Measurements from ENCODE around the gene ANAPC5. TPM values are rescaled to one million over a fixed set of nuclear protein-coding genes. Genes with fewer than 3 reads are reported as not detected.
"Not testable (repeated sequence)": the region's sequence is repeated elsewhere in the genome, so short reads cannot be mapped to it uniquely, and the experiment has no call there.

ANAPC5 gene
- total RNA-seq, 1 experiment from 2014 or later: 101 TPM

DNA sequence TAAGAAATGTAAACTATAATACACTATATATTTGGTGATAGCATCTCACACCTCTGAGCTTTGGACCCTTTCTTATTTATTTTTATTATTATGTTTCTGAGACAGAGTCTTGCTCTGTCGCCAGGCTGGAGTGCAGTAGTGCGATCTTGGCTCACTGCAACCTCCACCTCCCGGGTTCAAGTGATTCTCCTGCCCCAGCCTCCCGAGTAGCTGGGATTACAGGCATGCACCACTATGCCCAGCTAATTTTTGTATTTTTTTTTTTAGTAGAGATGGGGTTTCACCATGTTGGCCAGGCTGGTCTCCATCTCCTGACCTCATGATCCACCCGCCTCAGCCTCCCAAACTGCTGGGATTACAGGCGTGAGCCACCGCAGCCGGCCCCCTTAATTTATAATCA, 44.8 kb downstream of the ANAPC5 start:
- not testable (repeated sequence) for H3K27me3 Mint-ChIP-seq (ENCODE audit: low read depth); H3K4me1 Mint-ChIP-seq; H3K14ac ChIP-seq (ENCODE audit: insufficient read depth, low read length); H4K8ac ChIP-seq (replicated peaks; ENCODE audit: insufficient read length, low read depth, low read length); H2BK15ac ChIP-seq (ENCODE audit: low read depth, low read length); H3K27ac ChIP-seq (ENCODE audit: insufficient read length, low read depth, low read length); H3K4ac ChIP-seq (ENCODE audit: low read depth, low read length); H3K23me2 ChIP-seq (ENCODE audit: insufficient read length, low read depth, low read length, poor library complexity, severe bottlenecking); H3K79me2 ChIP-seq (ENCODE audit: insufficient read depth, low read length); H3K27me3 ChIP-seq (ENCODE audit: insufficient read depth, low read length); H3K56ac ChIP-seq (ENCODE audit: insufficient read length, low read depth, low read length); H4K20me1 ChIP-seq (ENCODE audit: control insufficient read depth, insufficient read depth, insufficient read length); H3K9ac ChIP-seq (ENCODE audit: extremely low read depth, insufficient read length, low read length); H2BK120ac ChIP-seq (ENCODE audit: low read depth, low read length, poor library complexity, severe bottlenecking); H3T11ph ChIP-seq (ENCODE audit: low read length); H2BK20ac ChIP-seq (ENCODE audit: low read depth, low read length, poor library complexity, severe bottlenecking); H2BK12ac ChIP-seq (ENCODE audit: insufficient read length, low read depth, low read length); H3K23ac ChIP-seq (ENCODE audit: insufficient read length, low read depth, low read length); H2AFZ ChIP-seq (ENCODE audit: low read length); DNase-seq; H4K91ac ChIP-seq (ENCODE audit: insufficient read length, low read depth, low read length); H3K18ac ChIP-seq (ENCODE audit: insufficient read length, low read depth, low read length); H2AK5ac ChIP-seq (ENCODE audit: insufficient read length, low read length); H2BK5ac ChIP-seq (ENCODE audit: insufficient read length, low read length); H3K27ac Mint-ChIP-seq; H3K9me3 Mint-ChIP-seq; H3K79me1 ChIP-seq (ENCODE audit: insufficient read depth, low read depth, low read length, poor library complexity, severe bottlenecking); H3K4me1 ChIP-seq (ENCODE audit: insufficient read depth, low read length); H3K4me3 Mint-ChIP-seq; H4K5ac ChIP-seq (ENCODE audit: insufficient read length, low read depth, low read length); H3K4me2 ChIP-seq (ENCODE audit: insufficient read depth, insufficient read length, low read length); H3K9me3 ChIP-seq (ENCODE audit: control insufficient read depth, low read depth, low read length)
- WGBS (ENCODE audit: extremely low coverage, insufficient read length, low lambda C conversion rate): no CpG with 5 or more reads among the region's 8 CpGs
- peaks cover 2 to 33% (median 28%) of the 10 kb centered on the region in 3 experiments; a peak in 5 of 7 replicates for H3K36me3 Mint-ChIP-seq (ENCODE audit: insufficient read depth in 1 of 3, low read depth in 3 of 3)
